Measurements from ENCODE around the gene NINL. TPM values are rescaled to one million over a fixed set of nuclear protein-coding genes. Genes with fewer than 3 reads are reported as not detected.
"Not testable (repeated sequence)": the region's sequence is repeated elsewhere in the genome, so short reads cannot be mapped to it uniquely, and the experiment has no call there.

NINL gene
- total RNA-seq, 2 donors from 2014 or later: 4.8 to 5.2 TPM

DNA sequence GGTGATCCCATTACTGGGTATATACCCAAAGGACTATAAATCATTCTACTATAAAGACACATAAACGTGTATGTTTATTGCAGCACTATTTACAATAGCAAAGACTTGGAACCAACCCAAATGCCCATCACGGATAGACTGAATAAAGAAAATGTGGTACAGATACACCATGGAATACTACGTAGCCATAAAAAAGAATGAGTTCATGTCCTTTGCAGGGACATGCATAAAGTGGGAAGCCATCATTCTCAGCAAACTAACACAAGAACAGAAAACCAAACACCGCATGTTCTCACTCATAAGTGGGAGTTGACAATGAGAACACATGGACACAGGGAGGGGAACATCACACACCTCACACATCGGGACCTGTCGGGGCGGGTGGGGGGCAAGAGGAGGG lies 1.7 kb downstream of the NINL start:
- peaks cover 14% of the 10 kb centered on the region for H3K4me1 Mint-ChIP-seq (ENCODE audit: low read depth)

DNA sequence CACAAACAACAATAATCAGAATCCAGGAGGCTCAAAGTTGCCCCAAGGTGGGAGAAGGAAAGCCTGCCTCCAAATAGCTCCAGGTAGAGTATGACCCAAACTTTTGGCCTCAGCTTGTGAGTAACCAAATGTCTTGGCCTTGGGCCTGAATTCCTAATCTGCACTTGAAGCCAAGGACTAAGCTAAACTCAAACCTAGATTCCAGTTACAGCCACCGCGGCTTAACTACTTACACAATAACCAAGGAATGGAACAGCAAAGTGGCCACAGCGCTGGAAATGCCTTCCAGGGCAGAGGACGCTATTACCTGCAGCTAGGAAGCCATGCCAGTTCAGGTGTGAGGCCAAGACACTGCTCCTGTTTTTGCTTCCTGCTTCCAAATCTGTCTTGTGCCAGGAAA lies 4.6 kb downstream of the NINL start:
- peaks cover 15% of the 10 kb centered on the region for H3K27me3 Mint-ChIP-seq (ENCODE audit: low read depth)
- ATAC-seq (replicated peaks in 1 of 2) (no peak), DNase-seq (no peak)
- peaks cover 5 to 6% of the 10 kb centered on the region in 2 donors for H3K36me3 Mint-ChIP-seq (ENCODE audit: insufficient read depth in 2 of 2)
- H3K4me3 Mint-ChIP-seq: no peak overlapping the region
- no peak overlapping the region for H3K27ac Mint-ChIP-seq
- peaks cover 7% of the 10 kb centered on the region for H3K4me1 Mint-ChIP-seq (ENCODE audit: low read depth)
- H3K9me3 Mint-ChIP-seq: no peaks in the 10 kb centered on the region

More for the DNA sequence above, 1.7 kb downstream of the NINL start:
- not testable (repeated sequence) for H3K27ac Mint-ChIP-seq; H3K36me3 Mint-ChIP-seq (ENCODE audit: insufficient read depth in 2 of 2); H3K9me3 Mint-ChIP-seq; DNase-seq; ATAC-seq (replicated peaks in 1 of 2)
- Mint-ChIP-seq H3K27me3 (ENCODE audit: low read depth) (peaks cover 15% of the 10 kb centered on the region), H3K4me3 (peak overlapping the region; percentile 68 to 74)

DNA sequence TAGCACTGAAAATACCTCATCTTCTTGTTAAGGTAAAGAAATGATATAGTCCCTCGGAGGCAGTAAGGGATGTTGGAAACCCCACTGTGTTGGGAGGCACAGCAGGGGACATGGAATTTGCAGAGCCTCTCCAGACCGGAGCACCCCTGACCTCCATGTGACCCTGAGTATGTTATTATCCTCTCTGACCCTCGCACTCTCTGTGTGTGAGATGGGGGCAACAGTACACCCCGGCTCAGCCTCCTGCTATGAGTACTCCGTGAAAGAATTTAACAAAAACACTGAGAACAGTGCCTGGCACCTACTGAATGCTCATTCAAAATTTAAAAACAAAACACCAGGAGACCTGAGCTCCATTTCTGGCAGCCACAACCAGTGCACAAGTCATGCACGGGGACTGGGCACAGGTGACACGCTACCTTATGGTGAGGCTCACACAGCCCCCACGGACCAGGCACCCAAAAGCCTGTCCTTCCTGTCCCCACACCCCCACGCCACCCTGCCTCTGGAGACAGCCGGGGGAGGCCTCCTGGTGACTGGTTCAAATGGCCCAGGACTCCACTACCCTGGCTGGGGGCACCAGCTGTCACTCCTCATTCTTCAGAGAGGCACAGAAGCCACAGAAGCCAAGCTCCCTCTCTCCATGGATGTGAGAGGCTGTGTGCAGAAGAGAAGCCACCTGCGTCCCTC lies 6.1 kb downstream of the NINL start:
- Mint-ChIP-seq H3K36me3 (ENCODE audit: insufficient read depth in 2 of 2) (peaks cover 3% of the 10 kb centered on the region in 2 donors), H3K4me3 (no peak overlapping the region)

DNA sequence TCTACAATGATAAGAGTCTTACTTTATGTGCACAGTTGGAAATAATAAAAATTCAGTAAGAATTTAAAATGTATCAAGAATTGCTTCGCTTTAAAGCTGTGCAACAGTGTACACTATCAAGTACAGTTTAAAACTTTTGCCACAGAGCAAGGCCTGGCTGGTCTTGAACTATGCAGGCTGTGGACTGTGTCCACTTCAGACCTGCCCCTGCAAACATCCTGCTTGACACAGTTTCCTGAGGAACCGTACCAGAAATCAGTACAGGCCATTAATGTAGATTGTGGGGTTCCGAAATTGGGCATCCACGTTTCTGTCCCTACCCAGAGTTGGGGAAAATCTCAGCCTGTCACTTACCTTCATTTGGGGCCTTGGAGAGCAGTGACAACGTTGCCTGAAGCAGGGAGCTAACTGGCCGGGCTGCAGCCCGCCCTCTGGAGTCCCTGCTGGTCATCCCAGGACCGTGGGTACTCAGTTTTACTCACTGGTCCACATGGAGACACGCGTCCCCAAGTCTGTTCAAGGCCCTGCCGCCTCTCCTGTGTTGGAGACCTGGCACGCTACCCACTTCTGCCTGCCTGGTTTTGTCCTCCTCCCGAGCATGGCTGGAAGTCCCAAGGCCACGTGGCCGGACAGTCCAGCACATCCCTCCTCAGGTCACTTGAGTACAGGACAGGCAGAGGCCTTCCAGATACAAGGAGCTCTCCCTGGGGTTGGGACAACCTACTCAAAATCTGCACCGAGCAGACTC lies 8.4 kb downstream of the NINL start:
- ATAC-seq (replicated peaks in 1 of 2) (no peak), DNase-seq (no peak)
- no peaks in the 10 kb centered on the region for H3K36me3 Mint-ChIP-seq (ENCODE audit: insufficient read depth in 2 of 2)
- no peaks in the 10 kb centered on the region for H3K27me3 Mint-ChIP-seq (ENCODE audit: low read depth)
- H3K4me3 Mint-ChIP-seq: no peak overlapping the region
- no peak overlapping the region for H3K27ac Mint-ChIP-seq
- H3K4me1 Mint-ChIP-seq (ENCODE audit: low read depth): no peaks in the 10 kb centered on the region
- no peaks in the 10 kb centered on the region for H3K9me3 Mint-ChIP-seq

More for the DNA sequence above, 6.1 kb downstream of the NINL start:
- Mint-ChIP-seq H3K9me3 (no peaks in the 10 kb centered on the region), H3K27me3 (ENCODE audit: low read depth) (peaks cover 15% of the 10 kb centered on the region), H3K27ac (no peak overlapping the region), H3K4me1 (ENCODE audit: low read depth) (peaks cover under 1% of the 10 kb centered on the region)
- no peak for ATAC-seq (replicated peaks in 1 of 2)
- no peak for DNase-seq

DNA sequence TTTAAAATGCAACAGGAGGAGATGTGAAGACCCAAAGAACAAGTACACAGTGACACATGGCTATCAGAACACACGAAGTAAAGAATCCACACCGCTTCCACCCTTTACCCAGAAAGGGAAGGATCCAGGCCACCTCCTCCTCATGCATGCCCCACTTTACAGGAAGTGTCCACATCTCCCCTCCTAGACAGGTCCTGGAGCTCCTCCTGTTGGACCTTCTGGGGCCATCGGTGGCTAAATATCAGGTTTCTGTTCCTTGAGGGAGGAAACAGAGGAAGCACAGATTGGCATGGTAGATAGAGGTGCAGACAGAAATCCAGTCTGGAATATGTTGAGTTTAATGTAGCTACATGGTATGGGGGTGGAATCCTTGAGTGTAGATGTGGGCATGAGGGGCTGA lies 10.9 kb downstream of the NINL start:
- Mint-ChIP-seq H3K4me1 (ENCODE audit: low read depth) (no peaks in the 10 kb centered on the region), H3K9me3 (no peaks in the 10 kb centered on the region), H3K27ac (no peak overlapping the region), H3K4me3 (no peak overlapping the region), H3K27me3 (ENCODE audit: low read depth) (no peaks in the 10 kb centered on the region), H3K36me3 (ENCODE audit: insufficient read depth in 2 of 2) (no peaks in the 10 kb centered on the region)
- no peak for DNase-seq
- ATAC-seq (replicated peaks in 1 of 2): no peak

DNA sequence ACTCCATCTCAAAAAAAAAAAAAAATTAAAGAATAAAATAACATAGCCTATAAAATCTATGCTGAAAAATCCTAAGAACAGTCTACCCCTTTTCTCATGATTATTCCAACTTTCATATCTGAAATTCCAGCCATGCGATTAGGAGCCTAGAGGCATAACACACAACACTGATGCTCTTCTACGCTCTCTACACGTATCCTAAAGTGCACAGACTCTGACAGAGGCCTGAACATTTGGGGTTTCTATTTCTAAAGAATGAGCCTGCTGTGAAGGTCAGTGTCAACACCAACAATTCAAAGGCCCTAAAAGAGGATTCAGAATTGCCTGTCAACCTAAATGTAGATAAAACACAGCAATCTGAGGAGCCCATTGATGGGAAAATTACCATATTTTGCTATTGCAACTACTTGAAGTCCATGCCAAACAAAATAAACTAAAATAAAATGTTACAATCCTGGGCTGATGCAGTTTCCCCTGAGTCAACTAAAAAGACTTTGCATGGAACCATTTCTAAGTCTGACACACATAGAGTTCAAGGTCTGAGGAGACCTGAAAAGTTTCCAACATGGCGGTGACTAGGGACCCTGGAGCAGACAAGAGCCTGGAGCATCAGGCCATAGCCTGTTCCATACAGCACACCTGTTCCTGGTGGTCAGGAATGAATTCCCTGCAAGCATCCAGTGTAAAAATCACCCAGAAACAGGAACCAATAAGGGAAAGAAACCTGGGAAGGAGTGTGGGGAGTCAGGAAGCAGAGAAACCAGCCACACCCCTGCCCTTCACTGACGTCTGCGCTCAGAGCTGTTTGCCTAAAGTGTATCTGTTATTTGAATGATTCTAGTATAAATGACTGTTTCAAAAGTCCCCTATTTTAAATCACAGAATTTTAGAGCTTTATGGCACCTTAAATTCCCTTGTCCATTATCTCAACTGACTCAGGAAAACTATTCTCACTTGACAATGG lies 11.8 kb downstream of the NINL start:
- DNase-seq (no peak), ATAC-seq (replicated peaks in 1 of 2) (no peak)
- H3K4me1 Mint-ChIP-seq (ENCODE audit: low read depth): no peaks in the 10 kb centered on the region
- H3K36me3 Mint-ChIP-seq (ENCODE audit: insufficient read depth in 2 of 2): no peaks in the 10 kb centered on the region
- H3K27me3 Mint-ChIP-seq (ENCODE audit: low read depth): no peaks in the 10 kb centered on the region
- H3K9me3 Mint-ChIP-seq: no peaks in the 10 kb centered on the region
- no peak overlapping the region for H3K27ac Mint-ChIP-seq
- H3K4me3 Mint-ChIP-seq: no peak overlapping the region

DNA sequence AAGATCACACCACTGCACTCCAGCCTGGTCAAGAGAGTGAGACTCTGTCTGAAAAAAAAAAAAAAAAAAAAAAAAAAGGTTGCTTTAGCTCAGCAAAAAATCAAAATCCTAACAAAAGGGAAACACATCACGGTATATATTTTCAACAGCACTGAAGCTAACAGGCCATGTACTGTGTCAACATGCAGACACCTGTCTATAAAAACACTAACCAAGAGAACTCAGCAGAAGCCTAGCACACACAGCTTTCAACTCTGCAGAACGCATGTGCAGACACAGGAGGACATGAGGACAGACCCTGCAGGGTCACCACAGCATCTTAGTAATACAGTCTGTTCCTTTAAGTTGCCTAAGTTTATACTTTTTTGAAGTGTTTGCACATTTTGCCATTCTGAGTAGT lies 13.5 kb downstream of the NINL start:
- Mint-ChIP-seq H3K4me1 (ENCODE audit: low read depth) (peaks cover 6% of the 10 kb centered on the region), H3K27ac (no peak overlapping the region), H3K27me3 (ENCODE audit: low read depth) (no peaks in the 10 kb centered on the region), H3K9me3 (no peaks in the 10 kb centered on the region), H3K4me3 (no peak overlapping the region), H3K36me3 (ENCODE audit: insufficient read depth in 2 of 2) (no peaks in the 10 kb centered on the region)
- DNase-seq: no peak
- no peak for ATAC-seq (replicated peaks in 1 of 2)

DNA sequence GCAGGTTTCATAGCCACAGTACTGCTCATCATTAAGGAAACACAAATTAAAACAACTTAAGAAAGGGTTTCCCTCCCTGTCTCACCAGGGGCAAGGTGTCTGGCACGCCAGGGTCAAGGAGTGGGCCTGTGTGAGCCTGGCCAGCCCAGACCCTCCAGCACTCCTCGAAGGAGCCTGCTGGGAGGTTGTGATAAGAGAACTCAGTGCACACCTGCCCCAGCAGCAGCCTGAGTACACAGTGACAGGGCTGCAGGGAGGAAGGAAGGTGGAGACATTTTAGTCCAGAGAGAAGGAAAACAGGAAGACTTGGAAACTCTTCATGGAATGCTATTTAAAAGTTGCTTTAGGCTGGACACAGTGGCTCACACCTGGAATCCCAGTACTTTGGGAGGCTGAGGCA lies 14.1 kb downstream of the NINL start:
- Mint-ChIP-seq H3K4me1 (ENCODE audit: low read depth) (peaks cover 12% of the 10 kb centered on the region), H3K27me3 (ENCODE audit: low read depth) (no peaks in the 10 kb centered on the region), H3K36me3 (ENCODE audit: insufficient read depth in 2 of 2) (no peaks in the 10 kb centered on the region), H3K4me3 (no peak overlapping the region), H3K27ac (no peak overlapping the region), H3K9me3 (no peaks in the 10 kb centered on the region)
- no peak for DNase-seq
- ATAC-seq (replicated peaks in 1 of 2): no peak

DNA sequence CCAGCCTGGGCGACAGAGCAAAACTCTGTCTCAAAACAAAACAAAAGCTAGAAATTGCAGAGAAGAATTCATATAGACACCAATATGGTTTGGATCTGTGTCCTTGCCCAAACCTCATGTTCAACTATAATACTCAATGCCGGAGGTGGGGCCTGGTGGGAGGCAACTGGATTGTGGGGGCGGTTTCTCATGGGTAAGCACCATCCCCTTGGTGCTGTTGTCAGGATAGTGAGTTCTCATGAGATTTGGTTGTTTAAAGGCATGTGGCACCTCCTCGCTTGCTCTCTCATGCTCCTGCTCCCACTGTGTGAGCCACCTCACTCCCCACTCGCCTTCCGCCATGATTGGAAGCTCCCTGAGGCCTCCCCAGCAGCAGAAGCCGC lies 15.2 kb downstream of the NINL start:
- Mint-ChIP-seq H3K27ac (no peak overlapping the region), H3K9me3 (no peaks in the 10 kb centered on the region), H3K36me3 (ENCODE audit: insufficient read depth in 2 of 2) (no peaks in the 10 kb centered on the region), H3K27me3 (ENCODE audit: low read depth) (no peaks in the 10 kb centered on the region), H3K4me1 (ENCODE audit: low read depth) (peaks cover 13% of the 10 kb centered on the region), H3K4me3 (no peak overlapping the region)
- DNase-seq (no peak), ATAC-seq (replicated peaks in 1 of 2) (no peak)

DNA sequence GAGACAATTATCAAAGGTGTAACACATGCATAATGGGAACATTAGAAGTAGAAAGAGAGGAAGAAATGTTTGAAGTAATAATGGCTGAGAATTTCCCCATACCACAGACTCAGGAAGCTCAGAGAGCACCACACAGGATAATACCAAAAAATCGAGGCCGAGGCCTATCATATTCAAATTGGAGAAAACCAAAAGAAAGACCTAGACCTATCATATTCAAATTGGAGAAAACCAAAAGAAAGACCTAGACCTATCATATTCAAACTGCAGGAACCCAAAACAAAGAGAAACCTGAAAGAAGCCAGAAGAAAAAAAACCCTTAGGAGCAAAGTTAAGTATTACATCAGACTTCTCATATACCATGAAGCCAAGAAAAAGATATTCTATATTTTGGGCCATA lies 18.0 kb downstream of the NINL start:
- Mint-ChIP-seq H3K27ac (no peak overlapping the region), H3K9me3 (peaks cover 0 to 3% of the 10 kb centered on the region in 2 donors), H3K4me1 (ENCODE audit: low read depth) (peaks cover 19% of the 10 kb centered on the region)

DNA sequence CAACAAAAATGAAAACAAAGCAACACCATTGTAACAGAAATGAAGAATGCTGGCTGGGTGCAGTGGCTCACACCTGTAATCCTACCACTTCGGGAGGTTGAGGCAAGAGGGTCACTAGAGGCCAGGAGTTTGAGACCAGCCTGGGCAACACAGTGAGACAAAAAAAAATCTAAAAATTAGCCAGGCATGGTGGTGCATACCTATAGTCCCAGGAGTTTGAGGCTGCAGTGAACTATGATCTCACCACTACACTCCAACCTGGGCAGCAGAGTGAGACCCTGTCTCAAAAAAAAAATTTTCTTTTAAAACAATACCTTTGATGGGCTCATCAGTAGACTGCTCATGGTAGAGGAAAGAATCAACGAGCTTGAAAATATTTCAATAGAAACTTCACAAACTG lies 18.5 kb downstream of the NINL start:
- peaks cover 0 to 3% of the 10 kb centered on the region in 2 donors for H3K9me3 Mint-ChIP-seq
- no peak overlapping the region for H3K27ac Mint-ChIP-seq
- H3K36me3 Mint-ChIP-seq (ENCODE audit: insufficient read depth in 2 of 2): peaks cover 0 to 3% of the 10 kb centered on the region in 2 donors
- H3K4me1 Mint-ChIP-seq (ENCODE audit: low read depth): peaks cover 19% of the 10 kb centered on the region
- no peak overlapping the region for H3K4me3 Mint-ChIP-seq
- no peak for ATAC-seq (replicated peaks in 1 of 2)
- no peak for DNase-seq
- H3K27me3 Mint-ChIP-seq (ENCODE audit: low read depth): no peaks in the 10 kb centered on the region

More for the DNA sequence above, 18.0 kb downstream of the NINL start:
- ATAC-seq (replicated peaks in 1 of 2) (no peak), DNase-seq (no peak)
- Mint-ChIP-seq H3K27me3 (ENCODE audit: low read depth) (no peaks in the 10 kb centered on the region), H3K4me3 (no peak overlapping the region), H3K36me3 (ENCODE audit: insufficient read depth in 2 of 2) (peaks cover 0 to 3% of the 10 kb centered on the region in 2 donors)

DNA sequence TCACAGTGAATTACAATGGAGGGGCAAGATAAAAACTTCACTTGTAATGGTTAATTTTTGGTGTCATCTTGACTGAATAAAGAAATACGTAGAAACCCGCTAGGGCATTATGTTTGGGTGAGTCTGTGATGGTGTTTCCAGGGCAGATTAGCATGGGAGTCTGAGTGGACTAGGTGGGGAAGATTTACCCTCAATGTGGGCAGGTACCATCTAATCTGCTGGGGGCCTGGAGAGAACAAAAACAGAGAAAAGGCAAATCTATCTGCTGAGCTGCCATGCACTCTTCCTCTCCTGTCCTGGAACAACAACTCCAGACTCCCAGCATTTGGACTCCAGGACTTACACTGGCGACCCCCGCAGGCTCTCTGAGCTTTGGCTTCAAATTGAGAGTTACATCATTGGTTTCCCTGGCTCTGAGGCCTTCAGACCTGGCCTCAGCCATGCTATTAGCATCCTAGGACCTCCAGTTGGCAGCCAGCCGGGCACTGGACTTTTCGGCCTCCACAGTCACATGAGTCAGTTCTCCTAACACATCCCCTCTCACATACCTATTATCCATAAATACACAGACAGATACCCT lies 19.7 kb downstream of the NINL start:
- Mint-ChIP-seq H3K4me1 (ENCODE audit: low read depth) (peaks cover 19% of the 10 kb centered on the region), H3K9me3 (peaks cover 0 to 3% of the 10 kb centered on the region in 2 donors), H3K36me3 (ENCODE audit: insufficient read depth in 2 of 2) (peaks cover 0 to 5% of the 10 kb centered on the region in 2 donors), H3K27me3 (ENCODE audit: low read depth) (no peaks in the 10 kb centered on the region), H3K4me3 (no peak overlapping the region), H3K27ac (no peak overlapping the region)
- ATAC-seq (replicated peaks in 1 of 2) (no peak), DNase-seq (no peak)
